ENCODE measurements around the gene ASB4. TPM values are rescaled to one million over a fixed set of nuclear protein-coding genes. Genes with fewer than 3 reads are reported as not detected.
A peak's percentile ranks its signal among the peaks of the same experiment; 100 is the strongest.
"Not testable (repeated sequence)": the region's sequence is repeated elsewhere in the genome, so short reads cannot be mapped to it uniquely, and the experiment has no call there.

The ASB4 gene
- polyA plus RNA-seq, 1 donor: 0.33 TPM

DNA sequence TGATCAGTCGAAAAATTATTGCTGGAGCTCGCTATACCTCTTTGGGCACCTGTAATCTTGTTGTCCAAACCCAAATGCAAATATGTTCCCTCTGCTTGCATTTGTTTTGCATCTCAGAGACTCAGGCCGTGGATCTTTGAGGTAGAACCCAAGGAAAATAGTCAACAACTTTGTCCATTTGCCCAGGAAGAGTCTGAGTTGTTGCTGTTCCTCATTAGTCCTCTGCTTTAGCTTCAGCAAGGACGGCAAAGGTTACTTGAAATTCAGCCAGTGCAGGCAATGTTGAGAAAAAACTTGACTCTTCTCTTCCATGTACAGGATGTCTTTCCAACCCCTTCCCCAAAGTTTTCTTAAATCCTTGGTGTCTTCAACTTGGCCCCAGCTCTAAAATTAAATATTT is 64.8 kb downstream of the ASB4 start:
- no CpG with 5 or more reads among the region's 4 CpGs for WGBS (ENCODE audit: insufficient coverage, low lambda C conversion rate)

GRCh38 chr7:95552010-95552926 is 66.5 kb downstream of the ASB4 start:
- not testable (repeated sequence) for H3K27ac ChIP-seq (ENCODE audit: low read length); H3K27me3 ChIP-seq (ENCODE audit: control insufficient read depth, insufficient read depth, low read length); H3K36me3 ChIP-seq (ENCODE audit: control insufficient read depth, insufficient read depth, low read length); H3K9me3 ChIP-seq (ENCODE audit: control insufficient read depth, low read depth, low read length); DNase-seq; H3K4me3 ChIP-seq (ENCODE audit: low read length)
- peaks cover 23% of the 10 kb centered on the region for H3K4me1 ChIP-seq (ENCODE audit: control insufficient read depth, insufficient read depth, low read length)
- no CpG with 5 or more reads among the region's 45 CpGs for WGBS (ENCODE audit: insufficient coverage, low lambda C conversion rate)

More for the DNA sequence above, 64.8 kb downstream of the ASB4 start:
- Histone ChIP-seq H3K36me3 (ENCODE audit: control insufficient read depth, insufficient read depth, low read length) (no peaks in the 10 kb centered on the region), H3K27me3 (ENCODE audit: control insufficient read depth, insufficient read depth, low read length) (no peaks in the 10 kb centered on the region), H3K4me3 (ENCODE audit: low read length) (no peak overlapping the region), H3K4me1 (ENCODE audit: control insufficient read depth, insufficient read depth, low read length) (peaks cover 27% of the 10 kb centered on the region), H3K27ac (ENCODE audit: low read length) (peak overlapping the region; percentile 86), H3K9me3 (ENCODE audit: control insufficient read depth, low read depth, low read length) (peaks cover 2% of the 10 kb centered on the region)
- no peak for DNase-seq

DNA sequence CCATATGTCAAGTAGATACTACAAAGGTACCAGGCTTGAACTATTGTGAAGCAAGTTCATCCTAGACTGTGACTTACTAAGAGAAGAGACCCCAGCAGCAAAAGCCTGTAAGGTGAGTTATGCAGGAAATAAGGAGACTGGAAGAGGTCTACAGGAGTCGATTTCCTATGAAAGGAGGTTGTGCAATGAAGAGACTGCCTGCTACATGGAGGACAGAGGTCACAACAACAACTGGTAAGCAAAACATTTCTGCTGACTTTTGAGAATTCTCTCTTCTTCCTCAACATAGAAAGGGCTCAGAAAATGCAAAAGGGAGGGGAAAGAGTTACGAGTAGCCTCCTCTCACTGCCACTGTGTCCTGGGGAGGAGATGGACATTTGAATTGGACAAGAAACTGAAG is 68.2 kb downstream of the ASB4 start:
- Histone ChIP-seq H3K4me1 (ENCODE audit: control insufficient read depth, insufficient read depth, low read length) (peaks cover 29% of the 10 kb centered on the region), H3K27me3 (ENCODE audit: control insufficient read depth, insufficient read depth, low read length) (no peaks in the 10 kb centered on the region), H3K36me3 (ENCODE audit: control insufficient read depth, insufficient read depth, low read length) (no peaks in the 10 kb centered on the region), H3K27ac (ENCODE audit: low read length) (peak overlapping the region; percentile 85), H3K4me3 (ENCODE audit: low read length) (no peak overlapping the region), H3K9me3 (ENCODE audit: control insufficient read depth, low read depth, low read length) (peaks cover 2% of the 10 kb centered on the region)
- peak; percentile 67 to 84 for DNase-seq
- 80% methylated on average over 1 of the region's 2 CpGs for WGBS (ENCODE audit: insufficient coverage, low lambda C conversion rate)

DNA sequence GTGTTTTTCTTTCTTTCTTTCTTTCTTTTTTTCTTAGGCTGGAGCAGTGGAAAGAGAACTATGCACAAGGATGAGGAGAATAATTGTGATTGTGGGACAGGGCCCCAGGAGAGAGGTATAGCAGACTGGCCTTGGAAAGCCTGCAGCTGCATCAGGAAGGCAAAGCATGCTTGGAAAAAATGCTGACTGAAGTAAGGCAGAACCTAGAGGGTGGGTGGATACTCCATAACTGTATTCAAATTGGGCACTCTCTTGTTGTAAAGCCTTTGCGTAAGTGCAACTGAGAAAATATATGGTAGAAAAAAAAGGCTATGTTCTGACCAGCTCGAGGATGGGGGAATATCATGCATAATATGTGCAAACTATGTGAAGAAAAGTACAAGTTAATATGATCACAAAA is 71.0 kb downstream of the ASB4 start:
- no peak for DNase-seq
- H3K27me3 ChIP-seq (ENCODE audit: control insufficient read depth, insufficient read depth, low read length): no peaks in the 10 kb centered on the region
- H3K4me1 ChIP-seq (ENCODE audit: control insufficient read depth, insufficient read depth, low read length): peaks cover 14% of the 10 kb centered on the region
- WGBS (ENCODE audit: insufficient coverage, low lambda C conversion rate): 100% methylated on average over 1 of the region's 2 CpGs
- H3K9me3 ChIP-seq (ENCODE audit: control insufficient read depth, low read depth, low read length): peaks cover 2% of the 10 kb centered on the region
- H3K36me3 ChIP-seq (ENCODE audit: control insufficient read depth, insufficient read depth, low read length): no peaks in the 10 kb centered on the region
- H3K27ac ChIP-seq (ENCODE audit: low read length): no peak overlapping the region
- no peak overlapping the region for H3K4me3 ChIP-seq (ENCODE audit: low read length)

DNA sequence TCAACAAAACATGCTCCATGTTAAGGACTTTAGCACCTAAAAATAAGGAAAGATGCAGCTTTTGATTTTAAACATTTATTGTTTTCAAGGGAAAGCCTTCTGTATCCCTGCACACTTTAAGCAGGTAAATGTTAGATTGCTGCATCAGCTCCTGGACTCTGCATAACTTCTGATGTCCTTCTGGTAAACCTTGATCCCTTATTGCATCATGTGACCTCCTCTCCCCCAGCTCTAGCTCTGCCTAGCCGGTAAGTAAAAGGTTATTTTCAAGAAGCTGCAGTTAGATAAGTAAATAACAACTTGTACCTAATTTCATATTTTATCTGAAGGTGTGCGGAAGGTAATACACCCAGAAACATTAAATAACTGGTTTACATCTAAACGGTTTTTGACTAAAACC is 73.1 kb downstream of the ASB4 start:
- peak; percentile 66 to 85 for DNase-seq
- 33% methylated on average over 1 of the region's 3 CpGs for WGBS (ENCODE audit: insufficient coverage, low lambda C conversion rate)
- H3K4me1 ChIP-seq (ENCODE audit: control insufficient read depth, insufficient read depth, low read length): peaks cover 10% of the 10 kb centered on the region
- peak overlapping the region; percentile 30 for H3K27ac ChIP-seq (ENCODE audit: low read length)
- H3K9me3 ChIP-seq (ENCODE audit: control insufficient read depth, low read depth, low read length): no peaks in the 10 kb centered on the region
- H3K27me3 ChIP-seq (ENCODE audit: control insufficient read depth, insufficient read depth, low read length): no peaks in the 10 kb centered on the region
- H3K36me3 ChIP-seq (ENCODE audit: control insufficient read depth, insufficient read depth, low read length): no peaks in the 10 kb centered on the region
- H3K4me3 ChIP-seq (ENCODE audit: low read length): no peak overlapping the region

GRCh38 chr7:95560674-95561073 is 74.9 kb downstream of the ASB4 start:
- Histone ChIP-seq H3K27ac (ENCODE audit: low read length) (no peak overlapping the region), H3K9me3 (ENCODE audit: control insufficient read depth, low read depth, low read length) (no peaks in the 10 kb centered on the region), H3K4me1 (ENCODE audit: control insufficient read depth, insufficient read depth, low read length) (peaks cover 6% of the 10 kb centered on the region), H3K4me3 (ENCODE audit: low read length) (no peak overlapping the region), H3K36me3 (ENCODE audit: control insufficient read depth, insufficient read depth, low read length) (no peaks in the 10 kb centered on the region), H3K27me3 (ENCODE audit: control insufficient read depth, insufficient read depth, low read length) (no peaks in the 10 kb centered on the region)
- 95% methylated on average over 2 of the region's 2 CpGs for WGBS (ENCODE audit: insufficient coverage, low lambda C conversion rate)
- no peak for DNase-seq

GRCh38 chr7:95569720-95570119 is 84.0 kb downstream of the ASB4 start:
- Histone ChIP-seq H3K4me3 (ENCODE audit: low read length) (no peak overlapping the region), H3K27ac (ENCODE audit: low read length) (no peak overlapping the region), H3K36me3 (ENCODE audit: control insufficient read depth, insufficient read depth, low read length) (no peaks in the 10 kb centered on the region), H3K4me1 (ENCODE audit: control insufficient read depth, insufficient read depth, low read length) (no peaks in the 10 kb centered on the region), H3K27me3 (ENCODE audit: control insufficient read depth, insufficient read depth, low read length) (no peaks in the 10 kb centered on the region), H3K9me3 (ENCODE audit: control insufficient read depth, low read depth, low read length) (peaks cover 2% of the 10 kb centered on the region)
- DNase-seq: no peak
- 89% methylated on average over 1 of the region's 2 CpGs for WGBS (ENCODE audit: insufficient coverage, low lambda C conversion rate)

- WGBS (ENCODE audit: insufficient coverage, low lambda C conversion rate): 80% methylated on average over 2 of the region's 5 CpGs
- H3K4me3 ChIP-seq (ENCODE audit: low read length): no peak overlapping the region
- H3K27ac ChIP-seq (ENCODE audit: low read length): no peak overlapping the region
- no peaks in the 10 kb centered on the region for H3K27me3 ChIP-seq (ENCODE audit: control insufficient read depth, insufficient read depth, low read length)
- H3K4me1 ChIP-seq (ENCODE audit: control insufficient read depth, insufficient read depth, low read length): peaks cover 6% of the 10 kb centered on the region
- no peaks in the 10 kb centered on the region for H3K36me3 ChIP-seq (ENCODE audit: control insufficient read depth, insufficient read depth, low read length)
- no peak for DNase-seq
- H3K9me3 ChIP-seq (ENCODE audit: control insufficient read depth, low read depth, low read length): peaks cover 2% of the 10 kb centered on the region
Observed at GRCh38 chr7:95577137-95577536, 91.4 kb downstream of the ASB4 start.

GRCh38 chr7:95578299-95578855 is 92.6 kb downstream of the ASB4 start:
- H3K9me3 ChIP-seq (ENCODE audit: control insufficient read depth, low read depth, low read length): peaks cover 2% of the 10 kb centered on the region
- H3K4me1 ChIP-seq (ENCODE audit: control insufficient read depth, insufficient read depth, low read length): peaks cover 6% of the 10 kb centered on the region
- no peak overlapping the region for H3K4me3 ChIP-seq (ENCODE audit: low read length)
- H3K36me3 ChIP-seq (ENCODE audit: control insufficient read depth, insufficient read depth, low read length): no peaks in the 10 kb centered on the region
- no CpG with 5 or more reads among the region's 3 CpGs for WGBS (ENCODE audit: insufficient coverage, low lambda C conversion rate)
- DNase-seq: peak; percentile 34 to 73
- H3K27me3 ChIP-seq (ENCODE audit: control insufficient read depth, insufficient read depth, low read length): no peaks in the 10 kb centered on the region
- H3K27ac ChIP-seq (ENCODE audit: low read length): peak overlapping the region; percentile 16

- whole genome bisulfite sequencing (ENCODE audit: insufficient coverage, low lambda C conversion rate): 100% methylated on average over 1 of the region's 7 CpGs
- Histone ChIP-seq H3K4me3 (ENCODE audit: low read length) (no peak overlapping the region), H3K27ac (ENCODE audit: low read length) (no peak overlapping the region), H3K4me1 (ENCODE audit: control insufficient read depth, insufficient read depth, low read length) (peaks cover 6% of the 10 kb centered on the region), H3K36me3 (ENCODE audit: control insufficient read depth, insufficient read depth, low read length) (no peaks in the 10 kb centered on the region), H3K27me3 (ENCODE audit: control insufficient read depth, insufficient read depth, low read length) (no peaks in the 10 kb centered on the region), H3K9me3 (ENCODE audit: control insufficient read depth, low read depth, low read length) (no peaks in the 10 kb centered on the region)
- DNase-seq: no peak
Observed at GRCh38 chr7:95579318-95579717, 93.6 kb downstream of the ASB4 start.

All from large intestine (tissue), 3 donors.